ENCODE data around the gene NDST1. TPM values are rescaled to one million over a fixed set of nuclear protein-coding genes. Genes with fewer than 3 reads are reported as not detected.

NDST1 gene
- total RNA-seq, 1 experiment from 2014 or later: 69.9 TPM

GRCh38 chr5:150585781-150586341 is 77.9 kb downstream of the NDST1 start:
- peaks cover 11% of the 10 kb centered on the region for H3K4me1 Mint-ChIP-seq
- H3K4me3 Mint-ChIP-seq: no peak overlapping the region
- no peaks in the 10 kb centered on the region for H3K27me3 Mint-ChIP-seq (ENCODE audit: low read depth)
- ATAC-seq (no peak), DNase-seq (ENCODE audit: low spot score) (no peak)
- H3K9me3 Mint-ChIP-seq: no peaks in the 10 kb centered on the region
- POLR2A ChIA-PET: interaction anchor here (0.9 kb wide), 1 partner anchor 115 kb away, joined by 3 read pairs; the partner anchor contains the start of gene RBM22
- no peak overlapping the region for H3K27ac Mint-ChIP-seq
- CTCF ChIA-PET: interaction anchor here (0.8 to 2.6 kb wide), 7 partner anchors 11 to 136 kb away, joined by 3 to 9 read pairs (median 4); no protein-coding TSS in a partner anchor
- no peaks in the 10 kb centered on the region for H3K36me3 Mint-ChIP-seq
- TF ChIP-seq ZBTB43 (CRISPR knock-in tag; IDR thresholded peaks at IDR 0.05): no peak
- TF ChIP-seq ERG (CRISPR knock-in tag; IDR thresholded peaks at IDR 0.05): no peak
- TF ChIP-seq CREM (CRISPR knock-in tag; IDR thresholded peaks at IDR 0.05): no peak
- no peak for TF ChIP-seq OVOL2 (CRISPR knock-in tag; IDR thresholded peaks at IDR 0.05; ENCODE audit: borderline replicate concordance)
- no peak for TF ChIP-seq JUN (CRISPR knock-in tag; IDR thresholded peaks at IDR 0.05)
- TF ChIP-seq NFE2L1 (CRISPR knock-in tag; IDR thresholded peaks at IDR 0.05): no peak
- no peak for TF ChIP-seq ZNF219 (CRISPR knock-in tag; IDR thresholded peaks at IDR 0.05; ENCODE audit: borderline replicate concordance)
- TF ChIP-seq ZNF671 (CRISPR knock-in tag; IDR thresholded peaks at IDR 0.05): no peak
- no peak for TF ChIP-seq NFYB (CRISPR knock-in tag; conservative IDR thresholded peaks at IDR 0.05; ENCODE audit: low read depth)
- no peak for TF ChIP-seq USF1 (CRISPR knock-in tag; IDR thresholded peaks at IDR 0.05)
- no peak for TF ChIP-seq NFATC4 (CRISPR knock-in tag; IDR thresholded peaks at IDR 0.05)
- TF ChIP-seq TEAD4 (CRISPR knock-in tag; IDR thresholded peaks at IDR 0.05): no peak
- TF ChIP-seq ELF4 (CRISPR knock-in tag; IDR thresholded peaks at IDR 0.05; ENCODE audit: low read depth): no peak
- no peak for TF ChIP-seq SOX15 (CRISPR knock-in tag; IDR thresholded peaks at IDR 0.05)
- no peak for TF ChIP-seq GABPB1 (CRISPR knock-in tag; IDR thresholded peaks at IDR 0.05)
- no peak for TF ChIP-seq SP1 (CRISPR knock-in tag; conservative IDR thresholded peaks at IDR 0.05)
- no peak for TF ChIP-seq NR1H2 (CRISPR knock-in tag; IDR thresholded peaks at IDR 0.05)
- no peak for TF ChIP-seq EMX1 (CRISPR knock-in tag; IDR thresholded peaks at IDR 0.05)
- no peak for TF ChIP-seq ZMAT4 (CRISPR knock-in tag; IDR thresholded peaks at IDR 0.05)
- TF ChIP-seq ZNF532 (CRISPR knock-in tag; IDR thresholded peaks at IDR 0.05; ENCODE audit: borderline replicate concordance): no peak

GRCh38 chr5:150587016-150587415 is 79.1 kb downstream of the NDST1 start:
- no peak overlapping the region for H3K4me3 Mint-ChIP-seq
- no peaks in the 10 kb centered on the region for H3K9me3 Mint-ChIP-seq
- no peak for ATAC-seq
- ChIA-PET CTCF (no interaction called here), POLR2A (no interaction called here)
- H3K27me3 Mint-ChIP-seq (ENCODE audit: low read depth): no peaks in the 10 kb centered on the region
- no peaks in the 10 kb centered on the region for H3K36me3 Mint-ChIP-seq
- no peak overlapping the region for H3K27ac Mint-ChIP-seq
- H3K4me1 Mint-ChIP-seq: peaks cover 16% of the 10 kb centered on the region
- DNase-seq (ENCODE audit: low spot score): no peak
- TF ChIP-seq GRHL2 (CRISPR knock-in tag; IDR thresholded peaks at IDR 0.05; ENCODE audit: insufficient replicate concordance, severe bottlenecking) (no peak), TEAD4 (CRISPR knock-in tag; IDR thresholded peaks at IDR 0.05) (no peak), JAZF1 (CRISPR knock-in tag; IDR thresholded peaks at IDR 0.05) (no peak), FOXK1 (CRISPR knock-in tag; IDR thresholded peaks at IDR 0.05) (no peak), STAT6 (CRISPR knock-in tag; conservative IDR thresholded peaks at IDR 0.05; ENCODE audit: low read depth) (no peak)
